WI38 (cell line): ENCODE measurements around the gene DYNLT2.

ENCODE experiments used
- H3K4me3 ChIP-seq: 2 replicates; pipeline ENCODE4 v1.5.1; 2011; ENCODE audit warnings: low read depth, mild to moderate bottlenecking, control low read depth, low read length
- TF ChIP-seq, protein P1 (sequence below): IDR thresholded peaks from 2 replicates; pipeline ENCODE4 v1.5.1; 2012; ENCODE audit warnings: low read depth, mild to moderate bottlenecking, control low read depth, low read length

Gene DYNLT2

DNA sequence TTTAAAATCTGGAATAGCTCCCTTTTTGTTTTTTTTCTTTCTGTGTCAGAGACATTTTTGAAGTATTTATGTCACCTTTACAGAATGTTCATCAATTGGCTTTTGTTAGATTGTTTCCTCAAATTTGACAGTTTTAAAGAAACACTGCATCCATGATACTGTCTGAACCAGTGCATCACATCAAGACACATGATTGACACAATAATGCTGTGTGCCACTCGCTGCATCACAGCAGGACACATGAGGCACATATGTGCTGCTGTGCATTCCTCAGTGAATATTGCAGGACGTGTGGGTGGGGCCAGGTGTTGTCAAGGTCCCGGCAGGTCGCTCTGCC lies 37.4 kb upstream of the DYNLT2 start:
- TF ChIP-seq, protein P1, sequence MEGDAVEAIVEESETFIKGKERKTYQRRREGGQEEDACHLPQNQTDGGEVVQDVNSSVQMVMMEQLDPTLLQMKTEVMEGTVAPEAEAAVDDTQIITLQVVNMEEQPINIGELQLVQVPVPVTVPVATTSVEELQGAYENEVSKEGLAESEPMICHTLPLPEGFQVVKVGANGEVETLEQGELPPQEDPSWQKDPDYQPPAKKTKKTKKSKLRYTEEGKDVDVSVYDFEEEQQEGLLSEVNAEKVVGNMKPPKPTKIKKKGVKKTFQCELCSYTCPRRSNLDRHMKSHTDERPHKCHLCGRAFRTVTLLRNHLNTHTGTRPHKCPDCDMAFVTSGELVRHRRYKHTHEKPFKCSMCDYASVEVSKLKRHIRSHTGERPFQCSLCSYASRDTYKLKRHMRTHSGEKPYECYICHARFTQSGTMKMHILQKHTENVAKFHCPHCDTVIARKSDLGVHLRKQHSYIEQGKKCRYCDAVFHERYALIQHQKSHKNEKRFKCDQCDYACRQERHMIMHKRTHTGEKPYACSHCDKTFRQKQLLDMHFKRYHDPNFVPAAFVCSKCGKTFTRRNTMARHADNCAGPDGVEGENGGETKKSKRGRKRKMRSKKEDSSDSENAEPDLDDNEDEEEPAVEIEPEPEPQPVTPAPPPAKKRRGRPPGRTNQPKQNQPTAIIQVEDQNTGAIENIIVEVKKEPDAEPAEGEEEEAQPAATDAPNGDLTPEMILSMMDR, result no peak
- H3K4me3 ChIP-seq, result no peak overlapping the region

DNA sequence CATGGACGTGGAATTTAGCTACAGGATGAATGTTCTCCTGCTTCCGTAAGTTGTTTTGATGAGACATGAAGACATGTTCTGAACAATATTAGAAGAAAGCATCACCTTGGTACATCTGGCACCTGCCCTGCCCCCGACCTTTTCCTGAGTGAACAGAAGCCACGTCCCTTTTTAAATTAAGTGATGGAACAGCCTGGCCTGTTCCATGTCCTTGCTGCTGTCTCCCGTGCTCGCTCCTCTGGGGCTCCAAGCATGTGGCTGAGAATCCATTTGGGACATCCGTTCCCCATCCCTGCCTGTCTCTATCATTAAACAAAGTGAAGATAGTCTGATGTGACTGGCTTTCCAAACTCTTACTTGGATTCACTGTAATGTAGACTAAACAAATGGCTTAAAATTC lies 36.4 kb upstream of the DYNLT2 start:
- TF ChIP-seq, protein P1, result no peak
- H3K4me3 ChIP-seq, result no peak overlapping the region

DNA sequence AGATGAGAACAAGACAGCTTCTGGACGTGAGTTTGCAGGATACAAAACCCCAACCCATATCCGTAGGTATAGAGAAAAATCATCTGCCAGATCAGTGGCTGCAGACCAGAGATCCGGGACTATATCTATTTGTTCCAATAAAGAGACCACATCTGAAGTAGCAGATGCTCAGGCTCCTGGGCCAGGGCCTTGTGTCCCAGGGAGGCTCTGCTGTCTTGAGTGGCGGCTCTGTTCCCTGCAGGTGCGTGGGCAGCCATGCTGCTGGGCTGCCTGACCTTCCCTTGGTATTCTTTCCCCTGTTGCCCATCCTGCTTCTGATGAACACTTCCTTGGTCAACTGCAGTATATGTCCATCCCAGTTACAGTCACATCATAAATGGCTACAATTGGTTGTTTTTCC lies 35.0 kb upstream of the DYNLT2 start:
- H3K4me3 ChIP-seq, result no peak overlapping the region
- TF ChIP-seq, protein P1, result no peak

DNA sequence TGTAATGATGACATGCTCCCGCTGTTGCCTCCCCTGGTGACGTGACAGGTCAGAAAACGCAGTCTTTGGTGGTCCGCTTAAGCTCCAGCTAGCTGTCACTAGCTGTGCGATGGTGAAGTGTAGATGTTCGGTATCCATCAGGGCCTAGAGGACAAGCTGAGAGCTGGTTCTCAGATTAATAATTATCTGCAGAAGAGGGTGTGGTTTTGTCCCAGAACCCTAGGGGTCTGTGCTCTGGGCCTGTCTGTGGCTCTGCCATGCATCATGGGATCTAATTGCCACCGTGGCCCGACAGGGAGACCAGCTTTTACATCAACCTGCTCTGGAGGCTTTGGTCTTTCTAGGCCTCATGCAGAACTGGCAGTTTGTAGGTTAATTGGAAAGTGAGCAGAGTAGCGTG lies 34.2 kb upstream of the DYNLT2 start:
- no peak overlapping the region for H3K4me3 ChIP-seq
- TF ChIP-seq, protein P1, result no peak

DNA sequence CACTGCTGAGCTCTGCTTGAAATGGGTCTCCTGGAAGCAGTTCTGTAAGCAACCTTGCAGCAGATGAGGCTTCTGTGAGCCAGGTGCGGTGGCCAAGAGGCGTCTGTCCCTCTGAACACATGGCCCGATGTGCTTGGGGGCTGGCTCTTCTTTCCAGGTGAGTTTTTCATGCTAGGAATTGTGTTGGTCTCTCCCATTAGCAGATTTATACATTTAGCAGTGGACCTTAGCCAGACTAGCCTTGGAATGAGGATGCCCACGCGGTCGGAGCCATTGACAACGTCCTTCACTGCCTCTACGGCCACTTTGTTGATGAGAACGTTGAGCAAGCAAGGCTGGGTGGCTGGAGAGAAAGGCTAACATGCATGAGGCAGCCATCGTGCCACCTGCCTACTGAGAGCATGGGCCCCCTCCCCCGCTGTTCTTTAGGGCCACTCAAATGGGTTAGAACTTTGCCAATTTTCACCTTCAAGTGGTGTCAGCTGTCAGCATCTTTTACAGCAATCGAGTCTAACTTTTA lies 33.5 kb upstream of the DYNLT2 start:
- no peak overlapping the region for H3K4me3 ChIP-seq
- TF ChIP-seq, protein P1, result no peak

DNA sequence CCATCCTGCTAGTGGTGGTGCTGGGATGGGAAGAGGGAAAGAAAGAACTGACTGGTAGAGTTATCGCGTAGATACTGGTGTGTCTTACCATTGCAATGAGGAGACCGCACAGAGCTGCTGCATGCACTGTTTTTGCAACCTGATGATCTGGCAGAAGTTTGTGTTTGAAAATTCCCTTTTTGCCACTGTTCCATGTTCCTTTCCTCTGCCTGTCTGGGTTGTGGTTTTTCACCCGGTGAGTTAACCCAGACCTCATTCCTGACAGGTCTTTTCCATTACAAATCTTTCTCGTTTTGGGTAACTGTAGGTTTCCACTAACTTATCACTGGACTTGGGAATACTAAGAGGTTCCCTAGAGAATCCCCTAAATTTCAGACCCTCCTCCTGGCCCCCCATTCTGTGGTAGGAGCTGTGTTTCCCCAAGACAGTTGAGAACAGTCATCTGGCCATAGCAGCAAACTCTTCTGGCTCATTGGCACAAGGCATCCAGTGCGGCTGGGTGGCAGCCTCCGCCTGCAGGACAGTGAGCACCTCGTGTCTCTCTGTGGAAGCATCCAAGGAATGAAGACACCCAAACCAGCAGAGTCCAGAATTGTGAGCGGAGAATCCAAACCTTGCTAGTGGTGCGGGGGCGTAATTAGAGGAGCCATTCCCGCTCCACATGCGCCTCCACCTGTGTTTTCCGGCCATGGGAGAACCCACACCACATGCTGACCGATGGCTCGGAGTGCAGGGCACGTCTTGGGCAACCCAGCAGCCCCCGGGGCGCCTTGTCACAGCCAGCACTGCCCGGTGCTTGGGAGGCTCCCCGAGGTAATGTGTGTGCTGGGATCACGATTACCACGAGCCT lies 32.8 kb upstream of the DYNLT2 start:
- TF ChIP-seq, protein P1, result no peak
- no peak overlapping the region for H3K4me3 ChIP-seq

DNA sequence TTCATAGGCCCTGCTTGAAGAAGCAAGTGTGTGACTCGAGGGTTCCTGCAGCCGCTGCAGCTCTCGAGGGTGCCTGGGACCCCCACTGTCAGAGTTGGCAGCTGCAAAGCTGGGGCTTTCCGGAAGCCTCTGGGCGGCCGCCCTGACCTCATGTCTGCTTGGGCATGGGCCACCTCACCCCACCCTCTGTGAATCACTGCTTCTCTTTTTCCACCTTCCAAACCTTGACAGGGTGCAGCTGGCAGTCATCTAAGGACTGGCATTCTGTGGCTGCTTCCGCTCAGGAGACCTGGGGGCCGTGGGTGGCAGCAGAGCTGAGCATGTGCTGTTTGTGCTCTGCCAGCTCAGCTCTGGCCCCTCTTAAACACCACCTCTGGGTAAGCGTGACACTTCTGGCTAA lies 32.0 kb upstream of the DYNLT2 start:
- H3K4me3 ChIP-seq, result no peak overlapping the region
- TF ChIP-seq, protein P1, result no peak
